ENCODE data around the gene CCDC177. TPM values are rescaled to one million over a fixed set of nuclear protein-coding genes. Genes with fewer than 3 reads are reported as not detected.

CCDC177 gene
- total RNA-seq, 1 experiment from 2014 or later, result not detected

DNA sequence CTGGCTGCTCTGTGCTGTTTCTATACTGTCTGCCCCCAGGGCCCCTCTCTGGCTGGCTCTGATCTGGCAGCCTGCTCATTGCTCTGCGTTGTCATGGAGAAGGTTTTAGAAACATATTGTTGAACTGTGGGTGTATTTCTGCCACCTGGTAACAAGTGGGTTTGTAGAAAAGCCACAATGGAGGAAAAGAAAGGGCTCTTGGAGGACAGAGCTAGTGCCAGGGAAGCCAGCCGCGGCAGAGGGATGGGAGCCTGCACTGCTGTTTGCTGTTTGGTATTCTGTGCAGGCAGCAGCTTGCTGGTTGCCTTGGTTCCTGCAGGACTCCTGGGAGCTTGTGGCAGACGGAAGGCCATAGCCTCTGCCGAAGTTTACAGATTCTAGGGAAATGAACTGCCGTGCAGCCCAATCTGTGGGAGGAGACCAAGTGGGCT, 15.1 kb downstream of the CCDC177 start:
- TF ChIP-seq EZH2 (IDR thresholded peaks at IDR 0.05; ENCODE audit: low read depth), result no peak
- TF ChIP-seq, protein P1, sequence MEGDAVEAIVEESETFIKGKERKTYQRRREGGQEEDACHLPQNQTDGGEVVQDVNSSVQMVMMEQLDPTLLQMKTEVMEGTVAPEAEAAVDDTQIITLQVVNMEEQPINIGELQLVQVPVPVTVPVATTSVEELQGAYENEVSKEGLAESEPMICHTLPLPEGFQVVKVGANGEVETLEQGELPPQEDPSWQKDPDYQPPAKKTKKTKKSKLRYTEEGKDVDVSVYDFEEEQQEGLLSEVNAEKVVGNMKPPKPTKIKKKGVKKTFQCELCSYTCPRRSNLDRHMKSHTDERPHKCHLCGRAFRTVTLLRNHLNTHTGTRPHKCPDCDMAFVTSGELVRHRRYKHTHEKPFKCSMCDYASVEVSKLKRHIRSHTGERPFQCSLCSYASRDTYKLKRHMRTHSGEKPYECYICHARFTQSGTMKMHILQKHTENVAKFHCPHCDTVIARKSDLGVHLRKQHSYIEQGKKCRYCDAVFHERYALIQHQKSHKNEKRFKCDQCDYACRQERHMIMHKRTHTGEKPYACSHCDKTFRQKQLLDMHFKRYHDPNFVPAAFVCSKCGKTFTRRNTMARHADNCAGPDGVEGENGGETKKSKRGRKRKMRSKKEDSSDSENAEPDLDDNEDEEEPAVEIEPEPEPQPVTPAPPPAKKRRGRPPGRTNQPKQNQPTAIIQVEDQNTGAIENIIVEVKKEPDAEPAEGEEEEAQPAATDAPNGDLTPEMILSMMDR (conservative IDR thresholded peaks at IDR 0.05), result no peak
- DNase-seq, result no peak
- Histone ChIP-seq H4K20me1 (ENCODE audit: insufficient read depth) (no peaks in the 10 kb centered on the region), H3K4me1 (replicated peaks; ENCODE audit: insufficient read depth) (no peaks in the 10 kb centered on the region), H3K79me2 (ENCODE audit: low read depth) (no peaks in the 10 kb centered on the region), H3K4me3 (no peak overlapping the region), H3K36me3 (ENCODE audit: low read depth) (no peaks in the 10 kb centered on the region), H3K4me2 (no peak overlapping the region), H3K9me3 (ENCODE audit: insufficient read depth, low read depth) (no peaks in the 10 kb centered on the region), H3K27ac (no peak overlapping the region), H3K27me3 (ENCODE audit: insufficient read depth, low read depth) (peaks cover 58% of the 10 kb centered on the region), H2AFZ (no peak overlapping the region), H3F3A (ENCODE audit: insufficient read depth, low read depth) (no peaks in the 10 kb centered on the region), H3K9me2 (ENCODE audit: insufficient read depth) (no peaks in the 10 kb centered on the region)
- ChIA-PET CTCF (no interaction called here), POLR2A (ENCODE audit: unreplicated experiment) (interaction anchor here (0.7 kb wide), 1 partner anchor 156 kb away, joined by 3 read pairs; no protein-coding TSS in a partner anchor)
- no TSS peak for BruUV-seq (replicated peaks)
- intact Hi-C loops (cut with micrococcal nuclease; ENCODE audit: unreplicated experiment), result no loop called here

DNA sequence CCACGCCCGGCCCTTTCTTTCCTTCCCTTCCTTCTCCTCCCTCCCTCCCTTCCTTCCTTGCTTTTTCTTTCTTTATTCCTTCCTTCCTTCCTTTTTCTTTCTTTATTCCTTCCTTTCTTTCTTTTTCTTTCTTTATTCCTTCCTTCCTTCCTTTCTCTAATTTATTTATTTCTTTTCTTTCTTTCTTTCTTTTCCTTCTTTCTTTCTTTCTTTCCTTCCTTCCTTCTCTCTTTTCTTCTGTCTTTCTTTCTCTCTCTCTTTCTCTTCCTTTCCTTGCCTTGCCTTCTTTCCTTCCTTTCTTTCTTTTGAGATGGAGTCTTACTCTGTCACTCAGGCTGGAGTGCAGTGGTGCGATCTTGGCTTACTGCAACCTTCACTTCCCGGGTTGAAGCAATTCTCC, 15.9 kb downstream of the CCDC177 start:
- Histone ChIP-seq H2AFZ (no peak overlapping the region), H3K79me2 (ENCODE audit: low read depth) (no peaks in the 10 kb centered on the region), H3K36me3 (ENCODE audit: low read depth) (no peaks in the 10 kb centered on the region), H3F3A (ENCODE audit: insufficient read depth, low read depth) (no peaks in the 10 kb centered on the region), H4K20me1 (ENCODE audit: insufficient read depth) (no peaks in the 10 kb centered on the region), H3K4me3 (no peak overlapping the region), H3K4me1 (replicated peaks; ENCODE audit: insufficient read depth) (no peaks in the 10 kb centered on the region), H3K27ac (no peak overlapping the region), H3K9me2 (ENCODE audit: insufficient read depth) (no peaks in the 10 kb centered on the region), H3K9me3 (ENCODE audit: insufficient read depth, low read depth) (no peaks in the 10 kb centered on the region), H3K4me2 (no peak overlapping the region), H3K27me3 (ENCODE audit: insufficient read depth, low read depth) (peaks cover 53% of the 10 kb centered on the region)
- ChIA-PET POLR2A (ENCODE audit: unreplicated experiment) (no interaction called here), CTCF (no interaction called here)
- intact Hi-C loops (cut with micrococcal nuclease; ENCODE audit: unreplicated experiment), result no loop called here
- TF ChIP-seq, protein P1 (conservative IDR thresholded peaks at IDR 0.05), result no peak
- TF ChIP-seq EZH2 (IDR thresholded peaks at IDR 0.05; ENCODE audit: low read depth), result no peak
- DNase-seq, result no peak
- BruUV-seq (replicated peaks), result no TSS peak

DNA sequence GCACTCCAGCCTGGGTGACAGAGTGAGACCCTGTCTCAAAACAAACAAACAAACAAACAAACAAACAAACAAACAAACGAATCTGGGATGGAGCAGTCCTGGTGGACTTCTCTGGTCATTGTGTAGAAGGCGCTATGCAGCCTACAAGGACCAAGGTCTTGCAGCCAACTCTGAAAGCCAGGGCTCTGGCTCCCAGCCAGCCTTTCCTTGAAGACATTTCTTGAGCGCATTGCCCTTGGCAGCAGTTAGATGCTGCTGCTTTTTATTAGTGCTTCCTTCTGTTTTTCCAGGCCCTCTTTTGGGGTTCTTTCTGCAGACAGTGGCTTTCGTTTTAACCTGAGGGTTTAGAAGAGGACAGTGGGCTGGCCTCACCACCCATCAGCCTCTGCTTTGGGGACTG, 20.2 kb downstream of the CCDC177 start:
- ChIA-PET POLR2A (ENCODE audit: unreplicated experiment) (no interaction called here), CTCF (no interaction called here)
- Histone ChIP-seq H3K4me1 (replicated peaks; ENCODE audit: insufficient read depth) (peaks cover 7% of the 10 kb centered on the region), H3K27me3 (ENCODE audit: insufficient read depth, low read depth) (peaks cover 23% of the 10 kb centered on the region), H2AFZ (no peak overlapping the region), H4K20me1 (ENCODE audit: insufficient read depth) (no peaks in the 10 kb centered on the region), H3K4me3 (no peak overlapping the region), H3K27ac (no peak overlapping the region), H3K36me3 (ENCODE audit: low read depth) (no peaks in the 10 kb centered on the region), H3K4me2 (no peak overlapping the region), H3F3A (ENCODE audit: insufficient read depth, low read depth) (no peaks in the 10 kb centered on the region), H3K79me2 (ENCODE audit: low read depth) (no peaks in the 10 kb centered on the region), H3K9me2 (ENCODE audit: insufficient read depth) (no peaks in the 10 kb centered on the region), H3K9me3 (ENCODE audit: insufficient read depth, low read depth) (no peaks in the 10 kb centered on the region)
- no peak for DNase-seq
- no peak for TF ChIP-seq EZH2 (IDR thresholded peaks at IDR 0.05; ENCODE audit: low read depth)
- TF ChIP-seq, protein P1 (conservative IDR thresholded peaks at IDR 0.05), result no peak
- intact Hi-C loops (cut with micrococcal nuclease; ENCODE audit: unreplicated experiment), result no loop called here
- no TSS peak for BruUV-seq (replicated peaks)
